ENCODE data around the gene FSTL4. TPM values are rescaled to one million over a fixed set of nuclear protein-coding genes. Genes with fewer than 3 reads are reported as not detected.

Gene FSTL4
- total RNA-seq, 4 donors from 2014 or later: 0.18 to 0.27 (median 0.20) TPM; not detected in 1

- Histone ChIP-seq H3K36me3 (no peaks in the 10 kb centered on the region), H3K27ac (no peak overlapping the region), H3K27me3 (no peaks in the 10 kb centered on the region), H3K4me1 (no peaks in the 10 kb centered on the region), H3K9me3 (no peaks in the 10 kb centered on the region), H3K4me3 (no peak overlapping the region)
- TF ChIP-seq POLR2A (IDR thresholded peaks at IDR 0.05) (no peak), CTCF (IDR thresholded peaks at IDR 0.05 in 4 of 5, conservative IDR thresholded peaks at IDR 0.05 in 1 of 5) (no peak)
- no peak for DNase-seq
- intact Hi-C loops (cut with DNase I; ENCODE audit: low total_unique reads): no loop called here
- no peak for ATAC-seq
- in situ Hi-C loops (cut with MboI; ENCODE audit: low sequenced_read_pairs in 4 of 4): no loop called here
Observed at GRCh38 chr5:133232435-133232834, 379.9 kb downstream of the FSTL4 start.

- ATAC-seq (no peak), DNase-seq (no peak)
- Histone ChIP-seq H3K4me3 (no peak overlapping the region), H3K27me3 (no peaks in the 10 kb centered on the region), H3K4me1 (no peaks in the 10 kb centered on the region), H3K27ac (no peak overlapping the region), H3K9me3 (no peaks in the 10 kb centered on the region), H3K36me3 (no peaks in the 10 kb centered on the region)
- TF ChIP-seq POLR2A (IDR thresholded peaks at IDR 0.05) (no peak), CTCF (IDR thresholded peaks at IDR 0.05 in 4 of 5, conservative IDR thresholded peaks at IDR 0.05 in 1 of 5) (no peak)
- in situ Hi-C loops (cut with MboI; ENCODE audit: low sequenced_read_pairs in 4 of 4): no loop called here
- intact Hi-C loops (cut with DNase I; ENCODE audit: low total_unique reads): no loop called here
Observed at GRCh38 chr5:133232011-133232410, 380.3 kb downstream of the FSTL4 start.

- intact Hi-C loops (cut with DNase I; ENCODE audit: low total_unique reads): no loop called here
Observed at GRCh38 chr5:133230823-133231578, 381.3 kb downstream of the FSTL4 start.

GRCh38 chr5:133229931-133230664 lies 382.2 kb downstream of the FSTL4 start:
- intact Hi-C loops (cut with DNase I; ENCODE audit: low total_unique reads) (no loop called here), in situ Hi-C loops (cut with MboI; ENCODE audit: low sequenced_read_pairs in 4 of 4) (no loop called here)
- DNase-seq (no peak), ATAC-seq (no peak)
- H3K27ac ChIP-seq: no peak overlapping the region
- no peaks in the 10 kb centered on the region for H3K36me3 ChIP-seq
- no peaks in the 10 kb centered on the region for H3K9me3 ChIP-seq
- peaks cover 7 to 11% of the 10 kb centered on the region in 2 donors for H3K4me1 ChIP-seq
- TF ChIP-seq POLR2A (IDR thresholded peaks at IDR 0.05) (no peak), CTCF (IDR thresholded peaks at IDR 0.05 in 4 of 5, conservative IDR thresholded peaks at IDR 0.05 in 1 of 5) (no peak)
- H3K27me3 ChIP-seq: no peaks in the 10 kb centered on the region
- H3K4me3 ChIP-seq: no peak overlapping the region

More at GRCh38 chr5:133230823-133231578, 381.3 kb downstream of the FSTL4 start:
- H3K4me1 ChIP-seq: peaks cover 3 to 4% of the 10 kb centered on the region in 2 donors
- DNase-seq: no peak
- H3K36me3 ChIP-seq: no peaks in the 10 kb centered on the region
- no peak for TF ChIP-seq POLR2A (IDR thresholded peaks at IDR 0.05)
- no peak for TF ChIP-seq CTCF (IDR thresholded peaks at IDR 0.05 in 4 of 5, conservative IDR thresholded peaks at IDR 0.05 in 1 of 5)
- H3K9me3 ChIP-seq: no peaks in the 10 kb centered on the region
- H3K27ac ChIP-seq: no peak overlapping the region
- in situ Hi-C loops (cut with MboI; ENCODE audit: low sequenced_read_pairs in 4 of 4): no loop called here
- H3K4me3 ChIP-seq: no peak overlapping the region
- no peak for ATAC-seq
- no peaks in the 10 kb centered on the region for H3K27me3 ChIP-seq

All from gastrocnemius medialis (tissue), 4 donors.